HL-60 (cell line): ENCODE results near the gene FARS2.

ENCODE experiments used
- CTCF ChIP-seq: IDR thresholded peaks from one replicate; pipeline ENCODE4 v1.5.1; 2011; ENCODE audit warnings: low read length, control low read depth, inconsistent platforms; ENCODE audit not compliant: insufficient read depth
- REST ChIP-seq: IDR thresholded peaks from 2 replicates; pipeline ENCODE4 v1.6.1; 2012; ENCODE audit warnings: low read depth; ENCODE audit not compliant: insufficient replicate concordance

- TF ChIP-seq CTCF (no peak), REST (no peak)
Measured at GRCh38 chr6:5706124-5707033, 445.1 kb downstream of the FARS2 start.
